NCI-H2029 treated with DMSO at 0.1 percent for 48 hours (cell line): ENCODE data around the gene NSG1.

Source experiments
- DNase-seq: peaks from one replicate; lab custom pipeline; 2025; lab: John Stamatoyannopoulos, UW

The NSG1 gene

DNA sequence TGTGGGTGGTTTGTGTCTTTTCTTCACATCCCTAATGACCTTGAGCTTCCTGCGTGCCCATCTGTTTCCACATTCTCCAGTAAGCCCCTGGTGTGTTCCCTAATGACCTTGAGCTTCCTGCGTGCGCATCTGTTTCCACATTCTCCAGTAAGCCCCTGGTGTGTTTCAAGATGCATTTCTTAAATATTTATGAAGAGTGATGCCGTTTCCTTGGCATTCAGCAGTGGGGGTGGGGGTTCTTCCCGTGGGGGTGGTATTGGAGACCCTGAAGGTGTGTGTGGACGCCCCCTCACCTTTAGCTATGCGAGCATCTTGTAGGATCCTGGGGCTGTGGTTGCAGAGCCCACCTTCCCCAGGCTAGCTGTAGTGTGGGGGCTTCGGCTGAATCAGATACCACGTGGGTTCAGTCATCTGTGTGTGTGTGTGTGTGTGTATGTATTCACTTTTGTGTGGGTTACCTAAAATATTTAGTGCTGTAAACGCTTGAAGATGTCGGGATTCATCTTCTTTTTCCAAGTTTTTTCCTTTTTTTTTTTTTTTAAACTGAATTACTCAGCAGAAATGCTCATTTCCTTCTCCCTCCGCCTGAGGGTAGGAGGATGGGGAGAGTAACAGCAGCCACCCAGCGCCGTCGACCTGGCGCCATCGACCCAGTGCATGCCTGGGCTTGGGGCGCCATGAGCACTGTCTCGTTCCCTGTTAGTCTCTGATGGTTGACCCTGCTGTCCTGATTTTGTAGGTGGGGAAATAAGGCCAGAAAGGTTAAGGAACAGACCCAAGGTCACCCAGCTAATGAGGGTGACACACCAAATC lies 9.9 kb downstream of the NSG1 start:
- DNase-seq: no peak

DNA sequence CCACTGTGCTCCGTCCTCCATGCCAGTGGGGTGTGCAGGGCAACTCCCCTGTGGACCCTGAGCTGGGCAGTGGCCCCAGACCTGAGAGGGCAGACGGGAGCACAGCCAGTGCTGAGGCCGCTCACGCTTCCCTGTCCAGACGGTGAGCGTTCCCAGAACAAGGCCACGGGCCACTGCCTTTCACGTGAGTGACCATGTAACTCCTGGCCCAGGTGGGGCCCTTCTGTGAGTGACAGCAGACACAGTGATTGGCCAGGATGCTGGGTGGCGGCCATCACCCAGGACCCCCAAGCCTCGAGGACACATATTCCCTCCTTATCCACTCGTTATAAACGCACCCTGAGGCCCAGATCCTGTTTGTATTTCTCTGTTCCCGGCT lies 10.5 kb downstream of the NSG1 start:
- no peak for DNase-seq

DNA sequence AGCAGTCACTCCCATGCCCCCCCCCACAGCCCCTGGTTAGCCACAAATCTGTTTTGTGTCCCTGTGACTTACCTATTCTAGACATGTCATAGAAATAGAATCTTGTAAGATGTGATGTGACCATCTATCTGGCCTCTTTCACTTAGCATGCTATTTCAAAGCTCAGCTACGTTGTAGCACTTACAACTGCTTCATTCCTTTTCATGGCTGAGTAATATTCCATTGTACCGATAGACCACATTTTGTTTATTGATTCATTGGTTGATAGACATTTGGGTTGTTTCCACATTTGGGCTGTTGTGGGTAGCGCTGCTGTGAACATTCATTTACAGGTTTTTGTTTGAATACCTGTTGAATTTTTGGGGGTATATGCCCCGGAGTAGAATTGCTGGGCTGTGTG lies 11.5 kb downstream of the NSG1 start:
- DNase-seq: no peak

DNA sequence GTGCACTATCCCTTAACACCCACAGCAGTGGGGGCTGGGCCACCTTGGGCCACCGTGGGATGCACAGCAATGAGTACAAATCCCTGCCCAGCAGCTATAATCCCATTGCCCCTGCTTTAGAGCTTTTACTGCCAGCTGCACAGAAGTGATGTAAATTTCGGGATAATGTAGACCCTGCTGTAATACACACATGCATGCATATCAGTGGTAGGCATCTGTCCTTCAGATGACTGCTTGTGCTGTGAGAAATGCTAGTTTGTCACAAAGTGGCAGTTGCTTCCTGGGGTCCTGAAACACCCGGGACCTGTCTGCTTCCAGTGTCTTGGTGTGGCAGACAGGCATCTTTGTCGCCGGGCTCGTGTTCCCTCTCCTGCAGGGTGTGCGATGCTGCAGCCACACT lies 14.1 kb downstream of the NSG1 start:
- DNase-seq: no peak

DNA sequence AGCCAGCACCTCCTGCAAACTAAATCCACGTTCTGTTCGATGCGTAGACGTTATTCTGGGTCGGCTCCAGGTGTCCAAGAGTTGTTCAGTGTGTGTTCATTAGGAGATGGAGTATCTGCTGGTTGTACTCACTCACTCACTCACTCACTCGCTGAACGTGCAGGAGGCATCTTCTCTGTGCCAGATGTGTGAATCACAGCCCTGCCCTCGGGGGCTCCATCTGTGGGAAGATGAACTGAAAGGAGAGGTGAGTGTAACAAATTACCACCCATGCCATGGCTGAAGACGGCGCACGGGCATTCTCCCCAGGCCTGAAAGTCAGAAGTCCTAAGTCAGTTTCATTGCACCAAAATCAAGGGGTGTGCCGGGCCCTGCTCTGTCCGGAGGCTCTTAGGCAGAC lies 16.1 kb downstream of the NSG1 start:
- no peak for DNase-seq

DNA sequence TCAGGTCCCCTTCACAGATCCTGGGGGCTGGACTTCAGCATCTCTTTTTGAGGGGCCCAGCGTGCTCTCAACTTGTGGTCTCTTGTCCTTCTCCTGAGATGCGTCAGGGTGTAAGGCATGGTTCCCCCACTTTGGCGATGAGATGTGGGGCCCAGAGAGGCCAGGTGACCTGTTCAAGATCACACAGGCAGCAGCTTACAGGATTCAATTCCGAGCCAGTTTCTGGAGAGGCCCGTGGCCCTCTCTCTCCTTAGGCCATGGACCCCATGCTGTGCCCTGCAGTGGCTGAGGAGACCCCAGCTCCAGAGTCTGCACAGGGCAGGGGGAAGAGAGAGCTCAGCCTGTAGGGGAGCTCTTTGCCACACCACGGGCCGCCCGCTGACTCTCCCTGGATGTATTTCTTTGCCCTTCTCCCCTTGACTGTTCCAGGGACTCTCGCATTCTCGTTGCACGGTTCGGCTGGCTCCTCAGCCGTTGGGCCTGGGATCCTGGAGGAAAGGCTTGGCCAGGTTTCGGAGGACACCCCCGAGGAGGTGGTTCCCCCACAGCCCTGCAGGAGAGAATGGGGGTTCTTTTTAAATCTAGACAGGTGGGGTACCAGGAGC lies 18.6 kb downstream of the NSG1 start:
- DNase-seq: no peak

DNA sequence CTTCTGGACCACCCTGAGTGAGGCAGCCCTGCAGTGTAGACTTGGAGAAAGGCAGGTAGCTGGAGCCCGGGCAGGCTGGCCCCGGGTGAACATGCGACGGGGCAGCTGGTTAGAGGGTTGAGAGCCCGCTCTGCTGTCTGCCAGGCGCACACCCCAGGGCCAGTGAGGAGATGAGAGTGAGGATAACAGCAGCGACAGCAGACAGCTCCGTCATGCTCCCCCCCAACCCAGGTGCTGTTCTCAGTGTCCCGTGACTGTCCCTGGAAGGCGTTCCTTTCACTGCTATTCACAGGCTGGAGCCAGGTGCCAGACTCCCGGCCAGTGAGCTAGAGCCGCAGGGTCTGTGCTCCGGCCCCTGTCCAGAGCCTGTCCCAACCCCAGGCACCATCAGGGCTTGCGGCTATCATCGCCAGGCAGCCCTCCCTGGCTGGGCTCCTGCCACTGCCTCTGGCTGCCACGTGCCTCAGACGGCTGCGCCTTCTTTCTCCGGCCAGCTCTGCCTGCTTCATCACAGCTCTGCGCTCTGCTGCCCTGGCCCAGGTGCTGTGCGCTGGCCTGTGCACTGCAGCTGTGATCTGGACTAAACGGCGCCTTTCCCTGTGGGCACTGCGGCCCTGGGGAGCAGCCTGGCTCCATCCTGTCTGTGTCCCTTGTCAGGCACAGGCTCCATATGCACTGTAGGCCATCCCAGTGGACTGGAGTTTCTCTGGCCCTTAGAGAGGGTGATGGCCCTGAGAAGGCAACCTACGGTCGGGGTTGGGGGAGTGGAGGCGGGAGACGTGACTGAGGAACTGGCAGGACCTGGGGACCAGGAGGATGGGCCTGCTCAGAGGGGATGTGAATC lies 19.8 kb downstream of the NSG1 start:
- DNase-seq: no peak

DNA sequence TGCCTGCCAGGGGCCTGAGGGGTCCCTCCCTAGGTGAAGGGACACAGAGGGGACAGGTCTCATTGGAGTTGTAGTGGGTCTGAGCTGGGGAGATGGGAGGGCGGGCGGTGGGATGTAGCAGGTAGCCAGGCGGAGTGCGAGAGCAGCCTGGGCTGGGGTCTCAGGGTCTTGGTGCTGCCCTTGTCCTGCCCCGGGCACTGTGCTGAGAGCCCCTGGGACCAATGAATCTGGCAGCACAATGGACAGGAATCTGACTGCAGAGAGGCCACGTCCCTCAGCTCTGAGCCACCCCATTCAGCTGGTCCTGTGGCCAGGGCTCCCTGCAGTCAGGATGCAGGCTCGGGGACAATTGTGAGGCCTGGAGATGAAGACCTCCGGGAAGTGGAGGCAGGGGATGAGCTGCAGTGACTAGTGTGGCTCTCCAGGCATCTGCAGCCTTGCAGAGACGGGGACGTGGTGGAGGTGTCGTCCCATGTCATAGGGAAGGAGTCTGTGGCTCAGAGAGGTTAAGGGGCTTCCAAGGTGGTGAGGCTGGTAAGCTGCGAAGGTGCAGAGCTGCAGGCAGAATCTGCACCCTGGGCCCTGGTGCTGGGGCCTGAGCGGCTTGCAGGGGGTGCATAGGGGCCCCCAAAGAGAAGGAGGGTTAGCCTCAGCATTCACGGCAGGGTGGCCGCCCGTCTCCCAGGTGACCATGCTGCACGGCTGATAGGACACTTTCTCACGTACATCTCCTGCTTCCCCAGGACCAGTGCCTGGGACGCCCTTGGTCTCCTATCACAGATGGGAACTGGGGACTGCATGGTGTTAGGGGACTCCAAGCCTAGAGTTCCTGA lies 20.6 kb downstream of the NSG1 start:
- DNase-seq: no peak

DNA sequence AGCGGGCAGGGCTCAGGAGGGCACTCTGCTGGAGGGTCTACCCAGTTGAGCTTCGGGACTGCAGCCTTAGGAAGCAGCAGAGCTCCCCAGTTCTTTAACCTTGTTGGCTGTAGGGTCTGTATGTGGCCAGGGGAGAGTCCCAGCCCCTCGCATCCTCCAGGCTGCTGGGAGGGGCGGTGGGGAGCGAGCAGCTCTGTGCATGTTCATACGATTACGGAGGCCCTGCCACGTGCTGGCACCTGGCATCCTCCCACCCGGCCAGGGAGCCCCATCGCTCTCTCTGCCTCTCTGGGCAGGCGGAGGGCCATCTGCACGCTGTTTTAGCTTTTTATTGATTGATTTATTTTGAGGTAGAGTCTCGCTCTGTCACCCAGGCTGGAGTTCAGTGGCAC lies 21.2 kb downstream of the NSG1 start:
- no peak for DNase-seq

DNA sequence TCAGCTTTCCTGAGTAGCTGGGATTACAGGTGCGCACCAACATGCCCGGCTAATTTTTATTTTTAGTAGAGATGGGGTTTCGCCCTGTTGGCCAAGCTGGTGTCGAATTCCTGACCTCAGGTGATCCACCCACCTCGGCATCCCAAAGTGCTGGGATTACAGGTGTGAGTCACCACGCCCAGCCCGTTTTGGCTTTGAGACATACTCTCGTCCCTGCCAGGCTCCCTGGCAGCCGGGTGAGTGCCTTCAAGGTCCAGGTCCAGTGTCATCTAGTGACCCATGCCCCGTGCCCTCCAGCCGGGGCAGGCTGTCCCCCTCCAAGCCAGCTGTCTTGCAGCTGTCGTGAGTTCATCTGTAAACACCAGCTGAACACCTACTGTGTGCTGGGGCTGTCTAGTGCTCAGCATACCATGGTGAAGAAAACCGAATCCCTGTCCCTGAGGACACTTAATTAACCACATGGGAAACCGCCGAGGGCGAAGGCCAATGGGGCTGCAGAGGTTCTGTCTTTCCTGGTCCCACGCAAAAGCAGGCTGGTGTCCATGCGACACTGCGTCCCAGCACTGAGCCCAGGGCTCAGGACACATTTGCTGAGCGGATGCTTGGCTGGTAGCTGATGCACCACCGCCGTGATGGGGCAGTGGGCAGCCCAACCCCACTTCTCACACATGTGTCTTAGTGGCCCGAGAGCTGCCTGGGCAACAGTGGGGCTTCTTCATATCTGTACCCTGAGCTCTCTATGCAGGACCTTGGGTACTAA lies 21.9 kb downstream of the NSG1 start:
- DNase-seq: no peak

DNA sequence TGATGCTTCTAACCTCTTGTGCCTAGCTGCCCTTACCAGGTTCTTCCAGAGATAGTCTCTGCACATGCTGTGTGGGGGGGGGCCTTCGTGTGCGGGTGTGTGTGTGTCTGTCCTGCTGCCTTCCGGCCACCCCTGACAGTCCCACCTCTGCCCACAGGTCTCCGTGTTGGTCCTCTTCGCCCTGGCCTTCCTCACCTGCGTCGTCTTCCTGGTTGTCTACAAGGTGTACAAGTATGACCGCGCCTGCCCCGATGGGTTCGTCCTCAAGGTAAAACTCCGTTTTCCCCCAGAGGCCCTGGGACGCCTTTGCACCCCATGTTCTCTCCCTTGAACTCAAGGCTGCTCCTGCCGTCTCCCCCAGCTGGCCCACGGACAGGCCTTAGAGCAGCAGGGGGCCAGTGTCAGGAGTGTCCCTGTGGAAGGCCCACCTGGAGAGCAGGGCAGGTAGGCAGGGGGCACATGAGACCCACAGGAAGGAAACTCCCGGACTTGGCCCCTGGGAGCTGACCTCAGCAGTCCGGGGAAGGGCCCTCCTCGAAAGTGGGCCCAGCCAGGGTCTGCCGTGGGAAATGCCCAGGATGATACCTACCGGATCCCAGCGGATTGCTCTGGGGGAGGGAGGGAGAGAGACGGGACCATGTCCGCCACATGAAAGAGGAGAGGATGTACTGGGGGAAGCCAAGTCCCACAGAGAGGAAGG lies 22.7 kb downstream of the NSG1 start:
- no peak for DNase-seq

DNA sequence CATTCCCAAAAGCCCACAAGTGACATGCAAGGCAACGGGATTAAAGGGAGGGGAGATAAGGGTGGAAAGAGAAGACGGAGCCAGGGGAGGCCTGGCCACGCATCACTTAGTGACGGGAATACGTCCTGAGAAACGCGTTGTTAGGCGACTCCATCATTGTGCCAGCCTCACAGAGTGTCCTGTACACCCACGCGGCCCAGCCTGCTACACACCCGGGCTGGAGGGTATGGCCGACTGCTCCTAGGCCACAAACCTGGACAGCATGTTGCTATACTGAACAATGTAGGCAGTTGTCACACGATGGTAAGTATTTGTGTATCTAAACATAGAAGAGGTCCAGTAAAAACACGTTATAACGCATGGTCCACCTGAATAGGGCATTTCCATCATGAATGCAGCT lies 23.4 kb downstream of the NSG1 start:
- no peak for DNase-seq

DNA sequence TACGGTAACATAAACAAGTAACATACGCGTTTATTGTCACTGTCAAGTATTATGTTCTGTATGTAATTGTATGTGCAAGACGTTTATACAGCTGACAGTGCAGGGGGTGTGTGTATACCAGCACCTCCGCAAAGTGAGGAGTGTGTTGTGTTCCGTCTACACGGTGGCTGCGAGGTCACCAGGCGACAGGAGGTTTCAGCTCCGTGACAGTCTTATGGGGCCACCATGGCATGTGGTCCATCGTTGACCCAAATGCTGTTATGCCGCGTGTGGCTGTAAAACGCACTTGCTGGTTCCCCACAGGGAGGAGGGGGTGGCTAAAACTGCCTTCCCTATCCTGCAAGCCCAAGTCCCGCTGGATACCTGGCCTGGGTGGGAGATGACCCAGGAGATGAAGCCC lies 25.0 kb downstream of the NSG1 start:
- no peak for DNase-seq

DNA sequence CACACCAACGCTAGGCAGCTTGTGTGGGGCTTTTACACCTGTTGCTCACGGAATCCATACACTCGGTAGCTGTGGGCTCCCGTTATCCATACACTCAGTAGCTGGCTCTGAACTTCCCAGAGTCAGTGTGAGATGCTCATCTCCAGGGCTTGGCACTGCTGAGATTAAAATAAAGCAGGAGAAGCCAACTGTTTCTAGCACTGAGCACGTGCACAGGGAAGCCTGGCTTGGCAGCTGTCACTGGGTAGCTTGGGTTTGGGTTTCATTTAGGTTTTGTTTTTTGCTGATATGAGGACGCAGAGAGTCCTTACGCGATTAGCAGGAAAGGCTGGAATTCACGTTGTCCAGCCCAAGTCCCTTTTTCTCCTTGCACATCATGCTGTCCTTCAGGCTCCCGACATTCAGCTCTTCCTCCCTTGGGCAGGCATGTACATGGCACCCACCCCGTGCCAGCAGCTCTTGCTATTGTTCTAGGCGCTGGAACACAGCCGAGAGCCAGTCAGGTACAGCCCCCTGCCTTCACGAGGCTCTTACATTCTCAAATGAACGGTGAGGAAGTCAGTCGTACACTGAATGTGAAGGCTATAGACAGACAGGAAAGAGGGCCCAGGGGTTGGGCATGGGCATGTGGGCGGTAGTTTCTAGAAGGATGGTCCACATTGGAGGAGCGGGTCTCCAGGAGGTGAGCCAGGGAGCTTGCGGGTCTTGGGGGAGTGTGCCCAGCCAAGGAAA lies 25.9 kb downstream of the NSG1 start:
- peak; percentile 6 for DNase-seq

DNA sequence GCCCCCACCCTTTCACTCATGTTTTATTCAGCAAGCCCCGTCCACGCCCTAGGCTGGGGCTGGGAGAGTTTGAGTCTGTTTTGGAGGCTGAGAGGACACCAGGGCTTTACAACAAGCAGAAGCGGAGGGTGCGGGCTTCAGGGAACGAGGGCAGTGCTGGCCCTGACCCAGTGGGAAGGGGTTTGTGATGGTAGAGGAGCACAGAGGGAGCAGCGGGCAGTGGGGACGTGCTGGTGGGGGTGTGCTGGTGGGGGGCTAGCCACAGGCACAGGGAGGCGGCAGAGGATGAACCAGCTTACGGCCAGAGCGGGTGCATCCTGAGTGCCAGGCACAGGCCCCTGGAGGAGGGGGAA lies 26.4 kb downstream of the NSG1 start:
- no peak for DNase-seq

DNA sequence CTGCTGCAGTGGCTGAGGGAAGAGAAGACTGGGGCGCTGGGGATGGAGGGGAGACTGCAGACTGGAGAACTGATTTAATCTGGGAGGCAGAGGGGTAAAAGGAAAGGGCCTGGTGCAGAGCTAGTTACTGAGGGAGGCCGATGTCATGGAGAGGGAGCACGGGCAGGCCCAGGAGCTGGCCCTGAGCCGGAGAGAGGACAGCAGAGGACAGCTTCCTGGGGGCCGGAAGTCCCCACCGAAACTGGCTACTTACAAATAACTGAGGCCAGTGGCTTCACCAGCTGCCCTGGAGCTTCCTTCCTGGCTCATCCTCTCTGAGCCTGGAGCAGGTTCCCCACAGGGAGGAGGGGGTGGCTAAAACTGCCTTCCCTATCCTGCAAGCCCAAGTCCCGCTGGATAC lies 26.9 kb downstream of the NSG1 start:
- no peak for DNase-seq

DNA sequence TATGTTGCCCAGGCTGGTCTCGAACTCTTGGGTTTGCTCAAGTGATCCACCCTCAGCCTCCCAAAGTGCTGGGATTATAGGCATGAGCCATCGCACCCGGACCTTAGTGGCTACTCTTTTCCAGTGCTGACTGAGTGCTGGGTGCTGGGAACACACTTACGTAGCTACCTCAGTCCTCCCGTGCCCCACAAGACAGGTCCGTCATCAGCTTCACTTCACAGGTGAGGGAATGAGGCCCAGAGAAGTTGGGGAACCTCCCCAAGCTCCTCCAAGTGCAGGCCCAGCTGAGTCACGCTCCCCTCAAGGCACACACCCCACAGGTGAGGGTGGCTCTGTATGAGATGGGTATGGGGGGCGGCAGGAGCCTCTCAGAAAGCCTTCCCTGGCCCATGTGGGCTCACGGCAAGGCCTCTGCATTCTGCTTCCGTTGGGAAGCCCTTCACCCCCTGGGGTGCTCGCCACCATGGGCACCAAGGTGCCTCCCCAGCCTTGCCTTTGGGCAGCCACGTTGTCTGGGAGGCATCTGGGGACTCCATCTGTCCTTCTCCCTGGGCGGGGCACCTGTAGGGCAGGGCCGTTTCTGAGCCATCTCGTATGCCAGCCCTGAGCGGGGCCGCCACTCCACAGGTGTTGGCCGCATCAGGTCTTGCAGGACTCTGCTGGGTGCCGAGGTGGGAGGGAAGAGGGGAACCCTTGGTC lies 28.4 kb downstream of the NSG1 start:
- DNase-seq: no peak

DNA sequence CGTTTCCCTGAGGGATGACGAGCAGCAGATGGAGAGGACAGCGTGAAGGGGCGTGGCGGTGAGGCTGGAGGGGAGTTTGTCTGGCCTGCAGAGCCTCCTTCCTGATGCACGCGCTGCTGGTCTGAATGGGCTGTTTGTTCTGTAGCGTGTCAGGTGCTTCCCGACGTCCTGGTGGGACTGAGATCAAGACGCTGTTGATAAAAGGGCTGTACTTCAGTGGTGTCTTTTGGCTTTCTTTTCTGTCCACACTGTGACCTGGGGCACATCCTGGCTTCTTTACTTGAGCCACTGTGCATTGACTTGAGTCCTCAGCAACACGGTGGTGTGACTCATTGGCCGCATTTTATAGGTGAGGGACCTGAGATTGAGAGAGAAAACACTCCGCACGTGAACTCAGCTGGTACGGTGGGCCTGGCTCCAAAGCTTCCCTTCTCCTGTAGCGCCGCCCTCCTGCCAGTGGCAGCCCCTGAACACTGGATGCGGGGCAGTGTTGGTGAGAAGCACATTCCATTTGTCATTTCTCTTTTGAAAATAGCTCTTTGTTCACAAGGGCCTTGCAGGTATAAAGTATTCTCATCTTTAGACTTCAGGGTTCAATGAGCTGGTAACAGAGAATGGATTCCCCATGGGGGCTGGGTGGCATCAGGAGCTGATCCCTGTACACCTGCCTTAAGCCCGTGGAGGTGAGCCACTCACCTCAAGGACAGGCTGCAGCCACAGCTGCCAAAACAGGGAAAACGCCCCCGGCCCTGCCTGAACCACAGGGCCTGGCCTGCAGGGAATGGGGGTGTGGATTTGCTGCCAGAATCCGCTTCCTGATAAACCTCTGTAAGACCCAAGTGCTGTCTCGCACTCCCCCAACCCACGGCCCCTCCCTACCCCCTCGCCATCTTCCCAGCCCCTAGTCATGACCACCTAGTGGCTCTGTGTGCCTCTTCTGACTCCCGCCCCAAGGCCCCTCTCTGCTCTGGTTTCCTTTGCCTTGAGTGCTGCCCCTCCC lies 29.2 kb downstream of the NSG1 start:
- no peak for DNase-seq
